DND-41 (cell line): ENCODE measurements around the gene CAMK2A.

Experiments used
- CTCF ChIP-seq: IDR thresholded peaks from 2 replicates; pipeline ENCODE4 v1.5.1; 2012; ENCODE audit warnings: borderline replicate concordance, low read length, moderate library complexity, mild to moderate bottlenecking; ENCODE audit not compliant: poor library complexity, severe bottlenecking; ENCODE audit errors: extremely low read depth
- EZH2 ChIP-seq: IDR thresholded peaks from 3 replicates; pipeline ENCODE4 v1.6.1; 2012; ENCODE audit warnings: borderline replicate concordance, low read depth, mild to moderate bottlenecking, moderate library complexity, low read length, inconsistent platforms; ENCODE audit not compliant: severe bottlenecking

- TF ChIP-seq CTCF (no peak), EZH2 (no peak)
Measured at GRCh38 chr5:150192462-150192861, 97.1 kb downstream of the CAMK2A start.
